Skeletal muscle tissue (tissue), 4 donors: ENCODE results near the gene ISYNA1. TPM values are rescaled to one million over a fixed set of nuclear protein-coding genes. Genes with fewer than 3 reads are reported as not detected.

Experiments used
- H3K27ac ChIP-seq: one replicate; pipeline ENCODE4 v1.7.0; 2013; ENCODE audit warnings: mild to moderate bottlenecking, low read depth, low read length, inconsistent platforms
- H3K27me3 ChIP-seq, 3 donors: one replicate each; pipeline ENCODE4 v1.7.0; 2013; ENCODE audit warnings: low read length in 3 of 3; ENCODE audit not compliant: control insufficient read depth in 3 of 3, insufficient read depth in 3 of 3
- H3K36me3 ChIP-seq, 3 donors: one replicate each; pipeline ENCODE4 v1.7.0; 2013; ENCODE audit warnings: low read length in 3 of 3; ENCODE audit not compliant: control insufficient read depth in 3 of 3, insufficient read depth in 3 of 3
- H3K4me1 ChIP-seq, 3 donors: one replicate each; pipeline ENCODE4 v1.7.0; 2013; ENCODE audit warnings: low read length in 3 of 3, mild to moderate bottlenecking in 3 of 3; ENCODE audit not compliant: control insufficient read depth in 3 of 3, insufficient read depth in 3 of 3
- H3K4me3 ChIP-seq, 3 donors: one replicate each; pipeline ENCODE4 v1.7.0; 2013; ENCODE audit warnings: low read length in 3 of 3
- H3K9ac ChIP-seq, 3 donors: one replicate each; pipeline ENCODE4 v1.7.0; 2013; ENCODE audit warnings: low read length in 3 of 3, mild to moderate bottlenecking in 3 of 3, moderate library complexity in 2 of 3, low read depth in 1 of 3
- H3K9me3 ChIP-seq, 3 donors: one replicate each; pipeline ENCODE4 v1.7.0; 2013; ENCODE audit warnings: low read length in 3 of 3; ENCODE audit not compliant: control insufficient read depth in 3 of 3
- total RNA-seq: library from RNA; depleted of rRNA; stranded (reverse); fragments of >200 nt; gene quantifications from one replicate; pipeline ENCODE4 v1.2.3, GENCODE V29; 2014
- donor health status: Osteomylitis.

The ISYNA1 gene
- total RNA-seq, 1 donor from 2014 or later = 86.6 TPM

DNA sequence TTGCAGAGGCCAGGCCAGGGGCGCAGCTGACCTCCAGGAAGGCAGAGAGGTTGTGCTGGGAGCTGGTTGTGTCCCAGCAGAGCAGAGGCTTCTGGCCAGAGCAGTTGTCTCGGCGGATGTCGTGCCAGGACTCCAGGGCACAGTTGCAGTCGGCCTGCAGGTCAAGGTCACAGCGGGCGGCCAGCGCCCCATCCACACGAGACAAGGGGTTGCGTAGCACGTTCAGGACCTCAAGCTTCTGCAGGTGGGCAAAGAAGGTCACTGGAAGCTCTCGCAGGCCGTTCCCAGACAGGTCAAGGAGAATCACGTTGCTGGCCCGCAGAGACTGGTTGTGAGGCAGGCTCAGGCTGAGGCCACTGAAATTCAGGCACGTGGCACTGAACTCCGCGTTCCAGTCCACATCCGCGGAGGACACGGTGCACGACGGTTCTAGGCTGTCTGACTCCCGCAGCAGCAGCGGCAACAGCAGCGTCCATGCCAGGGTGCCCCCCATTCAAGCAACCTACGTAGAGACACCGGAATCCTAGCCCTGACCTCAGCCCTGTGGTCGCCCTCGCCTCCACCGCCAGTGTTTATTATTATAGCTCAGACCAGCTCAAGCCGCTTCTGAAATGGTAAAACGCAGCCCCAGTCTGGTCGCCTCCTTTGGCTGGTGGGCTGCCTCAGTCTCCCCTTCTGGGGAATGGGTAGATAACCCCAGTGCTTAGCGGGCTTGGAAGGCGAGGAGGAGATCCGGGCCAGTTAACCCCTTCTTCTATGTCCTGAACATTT, 41.3 kb downstream of the ISYNA1 start:
- Histone ChIP-seq H3K4me1 (peaks cover 11 to 17% (median 16%) of the 10 kb centered on the region in 3 donors), H3K27ac (no peak overlapping the region), H3K27me3 (peaks cover 0 to 8% (median 2%) of the 10 kb centered on the region in 3 donors), H3K9ac (peak overlapping the region; percentile 32 to 83 (median 51)), H3K36me3 (peaks cover 0 to 4% (median 0%) of the 10 kb centered on the region in 3 donors), H3K4me3 (peak overlapping the region; percentile 48 to 77 (median 68)), H3K9me3 (no peaks in the 10 kb centered on the region)

DNA sequence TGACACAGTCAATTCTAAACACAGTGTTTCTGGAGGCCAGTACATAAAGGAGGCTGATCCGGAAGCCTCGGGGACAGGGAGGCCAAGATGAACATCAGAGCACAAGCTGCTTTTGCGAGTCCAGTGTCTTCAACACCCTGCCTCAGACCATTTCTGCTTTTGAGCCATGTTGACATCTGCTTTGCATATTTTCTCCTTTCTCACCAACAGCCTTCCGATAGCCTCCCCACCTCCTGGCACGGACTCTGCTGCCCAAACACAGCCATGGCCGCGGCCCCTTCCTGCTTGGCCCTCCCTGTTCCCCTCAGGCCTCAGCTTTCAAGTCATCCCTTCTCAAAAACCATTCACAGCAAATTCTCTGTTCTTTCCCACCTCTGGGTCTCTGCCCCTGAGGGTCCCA, 44.1 kb downstream of the ISYNA1 start:
- H3K9ac ChIP-seq = no peak overlapping the region
- H3K36me3 ChIP-seq = peaks cover 0 to 13% (median 0%) of the 10 kb centered on the region in 3 donors
- H3K4me1 ChIP-seq = peaks cover 11 to 17% (median 16%) of the 10 kb centered on the region in 3 donors
- no peak overlapping the region for H3K4me3 ChIP-seq
- peaks cover 0 to 8% (median 2%) of the 10 kb centered on the region in 3 donors for H3K27me3 ChIP-seq
- H3K27ac ChIP-seq = no peak overlapping the region
- H3K9me3 ChIP-seq = peaks cover 0 to 2% (median 0%) of the 10 kb centered on the region in 3 donors

DNA sequence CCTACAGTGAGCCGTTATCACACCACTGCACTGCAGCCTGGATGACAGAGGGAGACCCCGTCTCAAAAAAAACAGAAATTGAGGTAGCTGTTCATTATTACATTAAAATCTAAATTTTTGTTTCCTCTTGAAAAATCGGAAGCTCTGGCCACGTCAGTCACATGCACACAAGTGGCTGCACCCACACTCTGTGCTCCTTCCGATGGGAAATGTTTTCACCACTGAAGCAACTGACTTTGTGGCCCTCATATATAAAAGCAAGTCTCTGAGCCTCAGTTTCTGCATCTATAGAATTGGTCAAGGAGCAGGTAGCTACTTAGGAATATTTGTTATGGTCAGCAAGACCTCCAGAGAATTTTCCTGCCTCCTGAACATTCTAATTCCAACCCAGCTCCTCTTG, 45.0 kb downstream of the ISYNA1 start:
- H3K27me3 ChIP-seq = peaks cover 0 to 8% (median 2%) of the 10 kb centered on the region in 3 donors
- H3K9me3 ChIP-seq = peaks cover 0 to 2% (median 0%) of the 10 kb centered on the region in 3 donors
- no peak overlapping the region for H3K27ac ChIP-seq
- no peak overlapping the region for H3K9ac ChIP-seq
- peaks cover 0 to 13% (median 0%) of the 10 kb centered on the region in 3 donors for H3K36me3 ChIP-seq
- no peak overlapping the region for H3K4me3 ChIP-seq
- H3K4me1 ChIP-seq = peaks cover 11 to 26% (median 24%) of the 10 kb centered on the region in 3 donors

DNA sequence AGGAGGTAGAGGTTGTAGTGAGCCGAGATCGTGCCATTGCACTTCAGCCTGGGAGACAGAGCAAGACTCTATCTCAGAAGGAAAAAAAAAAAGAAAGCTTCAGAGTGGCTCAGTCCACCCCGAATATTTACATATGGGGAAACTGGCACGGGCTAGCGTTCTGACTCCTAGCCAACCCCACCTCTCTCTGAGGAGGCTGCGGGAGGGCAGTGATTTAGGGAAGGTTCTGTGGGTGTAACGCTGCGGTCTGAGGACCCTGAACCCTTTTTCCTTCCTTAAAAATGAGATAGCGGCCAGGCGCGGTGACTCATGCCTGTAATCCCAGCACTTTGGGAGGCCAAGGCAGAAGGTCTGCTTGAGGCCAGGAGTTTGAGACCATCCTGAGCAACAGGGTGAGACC, 45.5 kb downstream of the ISYNA1 start:
- H3K9me3 ChIP-seq = peaks cover 0 to 2% (median 0%) of the 10 kb centered on the region in 3 donors
- H3K36me3 ChIP-seq = peaks cover 0 to 13% (median 0%) of the 10 kb centered on the region in 3 donors
- no peak overlapping the region for H3K9ac ChIP-seq
- no peak overlapping the region for H3K4me3 ChIP-seq
- H3K4me1 ChIP-seq = peaks cover 11 to 27% (median 24%) of the 10 kb centered on the region in 3 donors
- peaks cover 0 to 8% (median 1%) of the 10 kb centered on the region in 3 donors for H3K27me3 ChIP-seq
- no peak overlapping the region for H3K27ac ChIP-seq

DNA sequence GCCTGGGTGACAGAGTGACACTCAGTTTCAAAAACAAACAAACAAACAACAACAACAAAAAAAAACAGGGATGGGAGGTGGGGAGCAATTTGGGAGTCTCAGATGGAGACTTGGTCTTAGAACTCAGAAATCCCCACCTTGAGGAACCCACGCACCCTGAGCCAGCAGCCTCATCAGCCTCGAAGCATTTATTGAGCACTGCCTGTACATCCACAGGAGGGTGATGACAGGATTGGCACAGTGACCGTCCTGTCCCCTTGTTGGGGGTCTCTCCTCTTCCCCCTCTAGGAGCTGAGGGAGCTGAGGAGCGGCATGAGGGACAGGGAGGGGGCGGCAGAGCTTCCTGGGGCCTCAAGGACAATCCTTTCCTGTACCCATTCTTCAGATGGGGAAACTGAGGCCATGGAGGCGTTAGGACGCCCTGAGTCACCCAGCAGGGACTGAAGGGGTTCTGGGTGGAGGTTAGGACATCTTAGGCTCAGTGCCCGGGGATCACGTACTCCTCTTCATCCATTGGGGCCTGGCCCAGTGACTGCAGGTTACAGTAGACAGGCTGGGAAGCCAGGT, 46.3 kb downstream of the ISYNA1 start:
- Histone ChIP-seq H3K9ac (no peak overlapping the region), H3K4me1 (peaks cover 10 to 24% (median 21%) of the 10 kb centered on the region in 3 donors), H3K4me3 (no peak overlapping the region), H3K27ac (no peak overlapping the region), H3K27me3 (peaks cover 0 to under 1% (median 0%) of the 10 kb centered on the region in 3 donors), H3K9me3 (peaks cover 0 to 2% (median 0%) of the 10 kb centered on the region in 3 donors), H3K36me3 (peaks cover 0 to 13% (median 0%) of the 10 kb centered on the region in 3 donors)

DNA sequence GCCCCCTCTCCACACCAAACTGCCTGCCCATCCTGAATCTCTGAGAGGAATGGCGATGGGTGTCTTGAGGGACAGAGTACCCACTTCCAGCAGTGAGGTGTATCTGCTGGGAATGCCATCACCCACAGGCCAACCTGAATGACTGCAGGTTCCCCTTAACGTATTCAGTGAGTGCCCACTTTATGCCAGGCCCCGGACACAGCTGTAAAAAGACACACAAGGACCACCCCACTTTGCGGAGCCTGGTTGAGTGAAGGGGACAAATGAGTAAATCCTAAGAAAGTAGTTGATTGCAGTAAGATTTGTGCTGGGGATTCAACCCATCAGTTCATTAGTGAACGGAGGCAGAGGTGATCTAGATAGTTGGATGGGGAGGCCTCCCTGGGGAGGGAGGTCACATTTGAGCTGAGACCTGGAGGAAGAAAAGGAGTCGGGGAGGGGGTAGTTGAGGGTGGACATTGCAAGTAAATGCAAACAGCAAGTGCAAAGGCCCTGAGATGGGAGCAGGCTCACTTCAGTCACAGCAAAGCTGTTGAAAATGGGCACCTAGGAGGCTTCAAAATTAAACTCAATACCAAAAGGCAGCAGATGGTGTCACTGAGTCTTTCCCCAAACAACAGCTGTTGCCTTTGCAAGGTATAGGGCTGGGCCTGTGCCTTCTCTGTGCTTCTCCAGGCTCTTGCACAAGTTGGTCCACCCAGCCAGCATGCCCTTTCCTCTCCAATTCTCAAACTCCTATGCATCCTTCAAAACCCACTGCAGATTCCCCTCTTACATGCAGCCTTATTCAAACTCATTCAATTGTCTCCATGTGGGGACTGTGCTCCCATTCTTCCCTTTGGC, 47.6 kb downstream of the ISYNA1 start:
- peaks cover 0 to 13% (median 0%) of the 10 kb centered on the region in 3 donors for H3K36me3 ChIP-seq
- H3K4me3 ChIP-seq = peak overlapping the region in 1 of 3 donors; percentile 12
- no peak overlapping the region for H3K9ac ChIP-seq
- H3K27me3 ChIP-seq = peaks cover 0 to 7% (median 3%) of the 10 kb centered on the region in 3 donors
- peaks cover 0 to 2% (median 0%) of the 10 kb centered on the region in 3 donors for H3K9me3 ChIP-seq
- peaks cover 5 to 17% (median 14%) of the 10 kb centered on the region in 3 donors for H3K4me1 ChIP-seq
- H3K27ac ChIP-seq = no peak overlapping the region

DNA sequence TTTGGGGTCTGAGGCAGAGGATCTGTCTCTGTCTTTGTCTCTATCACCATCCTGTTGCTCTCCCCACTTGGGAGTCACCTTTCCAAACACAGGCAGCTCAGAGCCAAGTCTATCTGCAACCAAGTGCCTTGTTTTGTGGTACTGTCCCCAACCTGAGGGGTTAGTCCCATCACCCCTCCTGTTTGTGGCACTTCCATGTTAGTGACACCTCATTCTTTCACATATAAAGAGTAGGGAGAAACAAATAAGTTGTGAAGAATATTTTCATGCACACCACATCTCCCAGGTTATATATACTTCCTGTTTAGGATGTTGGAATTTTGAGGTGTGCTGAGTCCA, 48.2 kb downstream of the ISYNA1 start:
- Histone ChIP-seq H3K27me3 (peaks cover 0 to 8% (median 4%) of the 10 kb centered on the region in 3 donors), H3K9ac (no peak overlapping the region), H3K27ac (no peak overlapping the region), H3K36me3 (peaks cover 0 to 13% (median 0%) of the 10 kb centered on the region in 3 donors), H3K4me1 (peaks cover 5 to 17% (median 14%) of the 10 kb centered on the region in 3 donors), H3K9me3 (peaks cover 0 to 2% (median 0%) of the 10 kb centered on the region in 3 donors), H3K4me3 (no peak overlapping the region)

DNA sequence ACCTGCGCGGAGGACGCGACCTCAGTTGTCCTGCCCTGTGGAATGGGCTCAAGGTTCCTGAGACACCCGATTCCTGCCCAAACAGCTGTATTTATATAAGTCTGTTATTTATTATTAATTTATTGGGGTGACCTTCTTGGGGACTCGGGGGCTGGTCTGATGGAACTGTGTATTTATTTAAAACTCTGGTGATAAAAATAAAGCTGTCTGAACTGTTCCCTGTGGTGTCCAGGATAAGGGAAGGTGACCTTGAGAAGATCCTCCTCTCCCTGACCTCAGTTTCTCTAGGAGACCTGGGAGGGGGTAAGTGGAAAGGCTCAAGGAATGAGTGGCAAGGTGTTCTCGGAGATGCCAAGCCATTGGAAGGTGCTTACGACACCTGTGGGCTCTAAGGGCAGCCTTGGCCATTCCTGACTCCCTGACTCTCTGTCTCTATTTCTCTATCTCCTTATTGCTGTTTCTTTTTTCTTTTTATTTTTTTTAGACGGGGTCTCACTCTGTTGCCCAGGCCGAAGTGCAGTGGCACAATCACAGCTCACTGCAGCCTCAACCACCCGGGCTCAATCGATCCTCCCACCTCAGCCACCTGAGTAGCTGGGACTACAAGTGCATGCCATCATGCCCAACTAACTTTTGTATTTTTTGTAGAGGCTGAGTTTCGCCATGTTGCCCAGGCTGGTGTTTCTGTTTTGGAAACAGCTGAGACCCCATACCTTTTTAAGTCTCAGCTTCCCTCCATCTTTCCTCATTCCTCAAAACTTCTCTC, 48.8 kb downstream of the ISYNA1 start:
- H3K27ac ChIP-seq = no peak overlapping the region

More for the DNA sequence above, 48.8 kb downstream of the ISYNA1 start:
- Histone ChIP-seq H3K27me3 (peaks cover 0 to 8% (median 4%) of the 10 kb centered on the region in 3 donors), H3K9ac (peak overlapping the region in 1 of 3 donors; percentile 74), H3K36me3 (peaks cover 0 to 13% (median 0%) of the 10 kb centered on the region in 3 donors), H3K4me1 (peaks cover 5 to 17% (median 14%) of the 10 kb centered on the region in 3 donors), H3K4me3 (peak overlapping the region in 2 of 3 donors; percentile 62 to 64), H3K9me3 (peaks cover 0 to 2% (median 0%) of the 10 kb centered on the region in 3 donors)
